Stomach smooth muscle (tissue), 2 donors: ENCODE measurements around the gene CD177.
"Not testable (repeated sequence)": the region's sequence is repeated elsewhere in the genome, so short reads cannot be mapped to it uniquely, and the experiment has no call there.

Experiments used
- H3K27ac ChIP-seq: one replicate; pipeline ENCODE4 v1.7.0; 2013; ENCODE audit warnings: mild to moderate bottlenecking, low read length, inconsistent platforms
- H3K27me3 ChIP-seq, 2 donors: one replicate each; pipeline ENCODE4 v1.7.0; 2013; ENCODE audit warnings: low read length in 2 of 2; ENCODE audit not compliant: insufficient read depth in 2 of 2, control insufficient read depth in 1 of 2
- H3K36me3 ChIP-seq, 2 donors: one replicate each; pipeline ENCODE4 v1.7.0; 2013; ENCODE audit warnings: low read length in 2 of 2; ENCODE audit not compliant: control insufficient read depth in 2 of 2, insufficient read depth in 2 of 2
- H3K4me1 ChIP-seq: one replicate; pipeline ENCODE4 v1.7.0; 2013; ENCODE audit warnings: low read length; ENCODE audit not compliant: control insufficient read depth, insufficient read depth
- H3K4me3 ChIP-seq, 2 donors: one replicate each; pipeline ENCODE4 v1.7.0; 2013; ENCODE audit warnings: low read length in 2 of 2
- H3K9ac ChIP-seq, 2 donors: one replicate each; pipeline ENCODE4 v1.7.0; 2013; ENCODE audit warnings: low read length in 2 of 2, mild to moderate bottlenecking in 1 of 2
- H3K9me3 ChIP-seq, 2 donors: one replicate each; pipeline ENCODE4 v1.7.0; 2013; ENCODE audit warnings: low read length in 2 of 2; ENCODE audit not compliant: control insufficient read depth in 2 of 2
- donor health status: healthy.
- donor health status: Pancreatic carcinoma.

CD177 gene

DNA sequence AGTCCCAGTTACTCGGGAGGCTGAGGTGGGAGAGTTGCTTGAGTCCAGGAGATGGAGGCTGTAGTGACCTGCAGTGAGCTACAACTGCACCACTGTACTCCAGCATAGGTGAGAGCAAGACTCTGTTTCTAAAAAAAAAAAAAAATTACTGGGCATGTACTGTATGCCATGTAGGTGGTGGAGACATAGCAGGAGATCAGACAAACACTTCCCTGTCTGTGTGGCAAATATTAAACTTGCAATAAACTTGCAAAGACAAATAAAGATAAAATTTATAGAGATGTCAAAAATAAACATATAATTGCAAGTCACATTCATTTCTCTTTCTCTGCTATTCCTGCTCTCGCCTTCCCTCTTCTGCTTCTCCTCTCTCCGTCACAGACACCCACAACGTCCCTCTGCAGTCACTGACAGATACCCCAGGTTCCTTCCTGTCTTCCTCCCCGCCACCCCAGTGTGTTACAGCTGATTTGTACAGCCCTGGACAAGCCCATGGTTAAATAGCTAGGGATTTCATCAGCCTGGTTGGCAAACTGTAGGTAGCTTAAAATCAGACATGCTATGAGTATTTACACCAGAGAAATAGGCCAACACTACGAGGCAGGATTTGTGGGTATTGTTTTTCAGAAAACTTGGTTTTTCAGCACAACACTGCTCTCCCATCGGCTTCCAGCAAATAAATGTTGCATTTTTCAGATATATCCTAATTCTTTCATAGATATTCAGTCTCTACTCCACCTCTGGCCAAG, 1.3 kb upstream of the CD177 start:
- Histone ChIP-seq H3K9ac (no peak overlapping the region), H3K27ac (no peak overlapping the region), H3K9me3 (no peaks in the 10 kb centered on the region)

DNA sequence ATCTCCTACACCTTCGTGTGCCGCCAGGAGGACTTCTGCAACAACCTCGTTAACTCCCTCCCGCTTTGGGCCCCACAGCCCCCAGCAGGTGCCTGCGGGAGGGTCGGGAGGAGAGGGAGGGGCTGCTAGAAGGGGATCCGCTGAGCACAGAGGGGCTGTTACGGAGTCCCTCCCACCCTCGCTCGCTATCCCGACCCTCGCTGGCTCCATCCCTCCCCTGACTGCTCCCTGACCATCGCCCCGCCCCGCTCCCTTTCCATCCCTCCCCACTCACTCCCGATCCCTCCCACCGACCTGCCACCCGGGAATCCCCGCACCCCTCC, 780 bp downstream of the CD177 start:
- no peak overlapping the region for H3K9ac ChIP-seq
- peaks cover 4 to 6% of the 10 kb centered on the region in 2 donors for H3K27me3 ChIP-seq
- no peak overlapping the region for H3K27ac ChIP-seq
- H3K4me1 ChIP-seq, result no peaks in the 10 kb centered on the region
- no peaks in the 10 kb centered on the region for H3K9me3 ChIP-seq
- no peaks in the 10 kb centered on the region for H3K36me3 ChIP-seq
- no peak overlapping the region for H3K4me3 ChIP-seq

More for the DNA sequence above, 1.3 kb upstream of the CD177 start:
- H3K27me3 ChIP-seq, result peaks cover 4 to 6% of the 10 kb centered on the region in 2 donors
- H3K4me1 ChIP-seq, result no peaks in the 10 kb centered on the region
- no peak overlapping the region for H3K4me3 ChIP-seq
- H3K36me3 ChIP-seq, result no peaks in the 10 kb centered on the region

DNA sequence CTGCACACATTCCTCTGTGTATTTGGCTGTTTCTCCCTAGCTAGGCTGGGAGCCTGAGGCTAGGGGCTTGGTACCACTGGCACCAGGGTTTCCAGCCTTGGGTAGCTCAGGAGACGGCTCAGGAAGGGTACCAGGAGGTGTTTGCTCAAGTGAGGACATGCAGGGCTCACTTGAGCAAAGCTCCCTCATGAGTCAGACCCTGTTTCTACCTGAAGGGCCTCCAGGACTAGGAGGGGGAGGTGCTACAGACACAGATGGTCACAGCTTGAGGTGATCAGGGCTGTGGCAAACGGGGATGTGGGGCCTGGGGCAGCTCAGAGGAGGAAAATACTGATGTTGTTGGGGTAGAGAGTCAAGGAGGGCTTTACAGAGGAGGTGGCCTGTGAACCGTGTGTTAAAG, 3.3 kb downstream of the CD177 start:
- not testable (repeated sequence) for H3K4me3 ChIP-seq, H3K27me3 ChIP-seq, H3K36me3 ChIP-seq, H3K9me3 ChIP-seq, H3K4me1 ChIP-seq, H3K27ac ChIP-seq, H3K9ac ChIP-seq

DNA sequence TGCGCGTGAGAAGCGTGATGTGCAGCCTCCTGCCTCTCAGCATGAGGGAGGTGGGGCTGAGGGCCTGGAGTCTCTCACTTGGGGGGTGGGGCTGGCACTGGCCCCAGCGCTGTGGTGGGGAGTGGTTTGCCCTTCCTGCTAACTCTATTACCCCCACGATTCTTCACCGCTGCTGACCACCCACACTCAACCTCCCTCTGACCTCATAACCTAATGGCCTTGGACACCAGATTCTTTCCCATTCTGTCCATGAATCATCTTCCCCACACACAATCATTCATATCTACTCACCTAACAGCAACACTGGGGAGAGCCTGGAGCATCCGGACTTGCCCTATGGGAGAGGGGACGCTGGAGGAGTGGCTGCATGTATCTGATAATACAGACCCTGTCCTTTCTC, 8.7 kb downstream of the CD177 start:
- H3K27ac ChIP-seq, result no peak overlapping the region
- no peaks in the 10 kb centered on the region for H3K4me1 ChIP-seq
- no peaks in the 10 kb centered on the region for H3K36me3 ChIP-seq
- H3K9ac ChIP-seq, result no peak overlapping the region
- H3K9me3 ChIP-seq, result no peaks in the 10 kb centered on the region
- no peak overlapping the region for H3K4me3 ChIP-seq
- H3K27me3 ChIP-seq, result peaks cover 0 to 2% of the 10 kb centered on the region in 2 donors

DNA sequence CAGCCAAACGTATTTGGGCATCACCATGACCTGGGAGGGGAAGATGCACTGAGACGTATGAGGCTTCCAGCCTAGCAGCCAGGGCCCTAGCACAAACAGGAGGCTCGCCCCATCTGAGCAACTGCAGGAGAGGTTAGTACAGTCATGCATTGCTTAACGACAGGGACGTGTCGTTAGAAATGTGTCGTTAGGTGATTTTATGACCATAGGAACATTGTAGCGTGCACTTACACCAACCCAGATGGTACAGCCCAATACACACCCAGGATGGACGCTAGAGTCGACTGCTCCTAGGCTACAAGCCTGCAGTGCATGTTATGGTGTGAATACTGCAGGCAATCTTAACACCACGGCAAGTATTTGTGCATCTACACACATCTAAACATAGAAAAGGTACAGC, 9.3 kb downstream of the CD177 start:
- no peak overlapping the region for H3K9ac ChIP-seq
- H3K4me1 ChIP-seq, result no peaks in the 10 kb centered on the region
- no peak overlapping the region for H3K27ac ChIP-seq
- peaks cover 0 to 2% of the 10 kb centered on the region in 2 donors for H3K27me3 ChIP-seq
- H3K36me3 ChIP-seq, result no peaks in the 10 kb centered on the region
- no peak overlapping the region for H3K4me3 ChIP-seq
- H3K9me3 ChIP-seq, result no peaks in the 10 kb centered on the region

DNA sequence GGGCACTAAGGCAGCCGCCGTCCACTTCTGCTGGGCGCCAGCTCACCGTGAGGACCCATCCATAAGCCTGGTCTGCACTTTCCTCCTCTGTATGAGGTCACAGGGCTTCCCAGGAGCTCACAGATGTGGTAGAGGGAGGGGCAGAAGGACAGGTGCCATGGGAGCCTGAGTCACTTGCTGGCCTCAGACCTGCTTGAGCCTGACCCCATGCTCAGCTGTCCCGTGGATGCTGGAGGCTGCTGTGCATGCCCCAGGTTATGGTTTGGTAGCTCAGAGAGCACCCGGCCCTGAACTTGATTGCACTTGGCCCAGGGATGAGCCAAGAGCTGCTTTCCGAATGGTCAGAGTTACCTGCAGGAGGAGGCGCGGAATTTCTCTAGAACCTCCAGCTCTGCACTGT, 12.2 kb downstream of the CD177 start:
- H3K36me3 ChIP-seq, result not testable (repeated sequence)

DNA sequence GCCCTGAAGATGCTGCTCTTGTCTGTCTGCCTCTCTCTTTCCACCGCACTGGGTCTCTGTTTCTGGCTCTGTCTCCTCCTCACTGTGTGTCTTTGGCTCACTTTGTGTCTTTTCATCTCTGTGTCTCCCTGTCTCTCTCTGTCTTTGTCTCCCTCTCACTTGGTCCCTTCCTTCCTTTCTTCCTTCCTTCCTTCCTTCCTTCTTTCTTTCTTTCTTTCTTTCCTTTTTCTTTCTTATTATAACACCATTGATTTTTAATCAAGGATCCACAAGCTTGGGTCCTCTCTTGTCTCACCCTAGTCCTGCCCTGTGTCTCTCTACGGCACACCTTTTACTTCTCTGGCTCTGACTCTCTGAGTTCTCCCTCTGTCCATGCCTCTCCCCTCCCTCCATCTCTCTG, 14.3 kb downstream of the CD177 start:
- Histone ChIP-seq H3K36me3 (no peaks in the 10 kb centered on the region), H3K4me3 (no peak overlapping the region), H3K27me3 (no peaks in the 10 kb centered on the region), H3K4me1 (no peaks in the 10 kb centered on the region), H3K27ac (no peak overlapping the region), H3K9me3 (no peaks in the 10 kb centered on the region), H3K9ac (no peak overlapping the region)

More for the DNA sequence above, 12.2 kb downstream of the CD177 start:
- not testable (repeated sequence) for H3K4me1 ChIP-seq, H3K9ac ChIP-seq, H3K27me3 ChIP-seq, H3K9me3 ChIP-seq, H3K4me3 ChIP-seq, H3K27ac ChIP-seq

DNA sequence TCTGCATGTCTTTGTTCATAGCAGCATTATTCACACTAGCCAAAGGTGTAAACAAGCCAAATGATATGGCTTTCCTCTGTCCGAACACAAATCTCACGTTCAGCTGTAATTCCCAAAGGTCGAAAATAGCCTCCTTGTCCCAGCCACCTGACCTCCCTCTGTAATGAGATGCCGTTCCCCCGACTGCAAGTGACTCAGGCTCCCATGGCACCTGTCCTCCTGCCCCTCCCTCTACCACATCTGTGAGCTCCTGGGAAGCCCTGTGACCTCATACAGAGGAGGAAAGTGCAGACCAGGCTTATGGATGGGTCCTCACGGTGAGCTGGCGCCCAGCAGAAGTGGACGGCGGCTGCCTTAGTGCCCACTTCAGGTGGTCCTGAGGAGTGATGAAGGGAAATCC, 15.4 kb downstream of the CD177 start:
- H3K4me3 ChIP-seq, H3K36me3 ChIP-seq, H3K9me3 ChIP-seq, H3K4me1 ChIP-seq, H3K27ac ChIP-seq, H3K9ac ChIP-seq, H3K27me3 ChIP-seq: not testable (repeated sequence)

DNA sequence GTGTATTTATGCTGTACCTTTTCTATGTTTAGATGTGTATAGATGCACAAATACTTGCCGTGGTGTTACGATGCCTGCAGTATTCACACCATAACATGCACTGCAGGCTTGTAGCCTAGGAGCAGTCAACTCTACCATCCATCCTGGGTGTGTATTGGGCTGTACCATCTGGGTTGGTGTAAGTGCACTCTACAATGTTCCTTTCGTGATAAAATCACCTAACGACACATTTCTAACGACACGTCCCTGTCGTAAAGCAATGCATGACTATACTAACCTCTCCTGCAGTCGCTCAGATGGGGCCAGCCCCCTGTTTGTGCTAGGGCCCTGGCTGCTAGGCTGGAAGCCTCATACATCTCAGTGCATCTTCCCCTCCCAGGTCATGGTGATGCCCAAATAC, 18.4 kb downstream of the CD177 start:
- H3K4me3 ChIP-seq, result no peak overlapping the region
- no peaks in the 10 kb centered on the region for H3K27me3 ChIP-seq
- H3K36me3 ChIP-seq, result no peaks in the 10 kb centered on the region
- H3K9me3 ChIP-seq, result no peaks in the 10 kb centered on the region
- no peak overlapping the region for H3K9ac ChIP-seq
- H3K4me1 ChIP-seq, result no peaks in the 10 kb centered on the region
- H3K27ac ChIP-seq, result no peak overlapping the region

DNA sequence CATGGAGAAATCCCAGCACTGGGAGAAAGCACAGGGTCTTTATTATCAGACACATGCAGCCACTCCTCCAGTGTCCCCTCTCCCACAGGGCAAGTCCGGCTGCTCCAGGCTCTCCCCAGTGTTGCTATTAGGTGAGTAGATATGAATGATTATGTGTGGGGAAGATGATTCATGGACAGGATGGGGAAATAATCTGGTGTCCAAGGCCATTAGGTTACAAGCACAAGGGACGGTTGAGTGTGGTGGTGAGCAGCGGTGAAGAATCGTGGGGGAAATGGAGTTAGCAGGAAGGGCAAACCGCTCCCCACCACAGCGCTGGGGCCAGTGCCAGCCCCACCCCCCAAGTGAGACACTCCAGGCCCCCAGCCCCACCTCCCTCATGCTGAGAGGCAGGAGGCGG, 19.0 kb downstream of the CD177 start:
- no peaks in the 10 kb centered on the region for H3K27me3 ChIP-seq
- H3K27ac ChIP-seq, result no peak overlapping the region
- H3K4me1 ChIP-seq, result no peaks in the 10 kb centered on the region
- no peak overlapping the region for H3K9ac ChIP-seq
- H3K9me3 ChIP-seq, result no peaks in the 10 kb centered on the region
- H3K4me3 ChIP-seq, result no peak overlapping the region
- no peaks in the 10 kb centered on the region for H3K36me3 ChIP-seq

DNA sequence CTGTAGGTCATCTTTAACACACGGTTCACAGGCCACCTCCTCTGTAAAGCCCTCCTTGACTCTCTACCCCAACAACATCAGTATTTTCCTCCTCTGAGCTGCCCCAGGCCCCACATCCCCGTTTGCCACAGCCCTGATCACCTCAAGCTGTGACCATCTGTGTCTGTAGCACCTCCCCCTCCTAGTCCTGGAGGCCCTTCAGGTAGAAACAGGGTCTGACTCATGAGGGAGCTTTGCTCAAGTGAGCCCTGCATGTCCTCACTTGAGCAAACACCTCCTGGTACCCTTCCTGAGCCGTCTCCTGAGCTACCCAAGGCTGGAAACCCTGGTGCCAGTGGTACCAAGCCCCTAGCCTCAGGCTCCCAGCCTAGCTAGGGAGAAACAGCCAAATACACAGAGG, 24.1 kb downstream of the CD177 start:
- not testable (repeated sequence) for H3K4me1 ChIP-seq, H3K4me3 ChIP-seq, H3K27me3 ChIP-seq, H3K9ac ChIP-seq, H3K9me3 ChIP-seq, H3K27ac ChIP-seq, H3K36me3 ChIP-seq
